Left lung (tissue), 10 donors: ENCODE data around the gene CD207. TPM values are rescaled to one million over a fixed set of nuclear protein-coding genes. Genes with fewer than 3 reads are reported as not detected.

ENCODE experiments used
- ATAC-seq: fragments of 200-7000 bp; cut with Tn5 transposase; one replicate; pipeline ENCODE4 v1.9.1; 2020; ENCODE audit warnings: moderate library complexity
- DNase-seq, 4 donors: peaks; one replicate each; pipeline ENCODE4 v3.0.0-alpha.2; 2013 to 2020
- H3K27ac ChIP-seq, 2 donors: fragments of 200-600 bp; sonication (generic) in 1 of 2; one replicate each; pipeline versions ENCODE4 v1.5.0 to v1.8.0; 2020 to 2021
- H3K27me3 ChIP-seq, 2 donors: fragments of 200-600 bp; sonication (generic) in 1 of 2; one replicate each; pipeline versions ENCODE4 v1.5.0 to v1.8.0; 2020 to 2021
- H3K36me3 ChIP-seq, 2 donors: fragments of 200-600 bp; sonication (generic) in 1 of 2; one replicate each; pipeline versions ENCODE4 v1.5.0 to v1.8.0; 2020 to 2021
- H3K4me1 ChIP-seq, 2 donors: fragments of 200-600 bp; one replicate each; pipeline ENCODE4 v1.8.0; 2021
- H3K4me3 ChIP-seq, 2 donors: fragments of 200-600 bp; sonication (generic) in 1 of 2; one replicate each; pipeline versions ENCODE4 v1.5.0 to v1.8.0; 2020 to 2021; ENCODE audit warnings: mild to moderate bottlenecking in 1 of 2
- H3K9me3 ChIP-seq, 2 donors: fragments of 200-600 bp; sonication (generic) in 1 of 2; one replicate each; pipeline versions ENCODE4 v1.5.0 to v1.8.0; 2020 to 2021
- intact Hi-C, 2 donors: fragments of 100-400 bp; cut with DNase I; formaldehyde crosslinking; loops; one replicate each; pipeline versions ENCODE4 v1.11.2 to v1.14.2; 2022
- polyA plus RNA-seq, 6 donors: library from polyadenylated mRNA; unstranded; fragments of 120-200 nt; gene quantifications; one replicate each; pipeline ENCODE4 v1.2.1, GENCODE V29; 2013; ENCODE audit not compliant: insufficient read length in 6 of 6
- total RNA-seq, 2 donors: library from RNA; stranded (reverse); fragmentation: NEBNext Ultra II Directional; extraction: Animal tissue kit (Norgen Biotek cat#: 25700); gene quantifications; one replicate each; pipeline ENCODE4 v1.2.1, GENCODE V29; 2021
- TF ChIP-seq, protein P1 (sequence below), 2 donors: fragments of 200-600 bp; sonication (generic) in 1 of 2; IDR thresholded peaks; one replicate each; pipeline versions ENCODE4 v1.5.0 to v1.8.0; 2021; ENCODE audit warnings: antibody characterized with exemption in 2 of 2
- donor health status: DM: no; HTN: yes; CAD: no.
- donor health status: DM: no; HTN: no; CAD: no.

The CD207 gene
- total and polyA plus RNA-seq, 8 donors = 0.07 to 0.73 (median 0.15) TPM; not detected in 4

GRCh38 chr2:70796262-70796661 lies 39.4 kb downstream of the CD207 start:
- peaks cover 0 to 9% of the 10 kb centered on the region in 2 donors for H3K4me1 ChIP-seq
- DNase-seq (no peak), ATAC-seq (no peak)
- H3K27me3 ChIP-seq = peaks cover 7 to 9% of the 10 kb centered on the region in 2 donors
- TF ChIP-seq, protein P1, sequence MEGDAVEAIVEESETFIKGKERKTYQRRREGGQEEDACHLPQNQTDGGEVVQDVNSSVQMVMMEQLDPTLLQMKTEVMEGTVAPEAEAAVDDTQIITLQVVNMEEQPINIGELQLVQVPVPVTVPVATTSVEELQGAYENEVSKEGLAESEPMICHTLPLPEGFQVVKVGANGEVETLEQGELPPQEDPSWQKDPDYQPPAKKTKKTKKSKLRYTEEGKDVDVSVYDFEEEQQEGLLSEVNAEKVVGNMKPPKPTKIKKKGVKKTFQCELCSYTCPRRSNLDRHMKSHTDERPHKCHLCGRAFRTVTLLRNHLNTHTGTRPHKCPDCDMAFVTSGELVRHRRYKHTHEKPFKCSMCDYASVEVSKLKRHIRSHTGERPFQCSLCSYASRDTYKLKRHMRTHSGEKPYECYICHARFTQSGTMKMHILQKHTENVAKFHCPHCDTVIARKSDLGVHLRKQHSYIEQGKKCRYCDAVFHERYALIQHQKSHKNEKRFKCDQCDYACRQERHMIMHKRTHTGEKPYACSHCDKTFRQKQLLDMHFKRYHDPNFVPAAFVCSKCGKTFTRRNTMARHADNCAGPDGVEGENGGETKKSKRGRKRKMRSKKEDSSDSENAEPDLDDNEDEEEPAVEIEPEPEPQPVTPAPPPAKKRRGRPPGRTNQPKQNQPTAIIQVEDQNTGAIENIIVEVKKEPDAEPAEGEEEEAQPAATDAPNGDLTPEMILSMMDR (IDR thresholded peaks at IDR 0.05) = no peak
- H3K36me3 ChIP-seq = no peaks in the 10 kb centered on the region
- H3K4me3 ChIP-seq = no peak overlapping the region
- H3K27ac ChIP-seq = no peak overlapping the region
- H3K9me3 ChIP-seq = peaks cover 0 to 10% of the 10 kb centered on the region in 2 donors
- intact Hi-C loops = loop anchor here in 1 of 2 donors (10.0 kb wide), 1 partner anchor 149 kb away; no protein-coding TSS in a partner anchor

DNA sequence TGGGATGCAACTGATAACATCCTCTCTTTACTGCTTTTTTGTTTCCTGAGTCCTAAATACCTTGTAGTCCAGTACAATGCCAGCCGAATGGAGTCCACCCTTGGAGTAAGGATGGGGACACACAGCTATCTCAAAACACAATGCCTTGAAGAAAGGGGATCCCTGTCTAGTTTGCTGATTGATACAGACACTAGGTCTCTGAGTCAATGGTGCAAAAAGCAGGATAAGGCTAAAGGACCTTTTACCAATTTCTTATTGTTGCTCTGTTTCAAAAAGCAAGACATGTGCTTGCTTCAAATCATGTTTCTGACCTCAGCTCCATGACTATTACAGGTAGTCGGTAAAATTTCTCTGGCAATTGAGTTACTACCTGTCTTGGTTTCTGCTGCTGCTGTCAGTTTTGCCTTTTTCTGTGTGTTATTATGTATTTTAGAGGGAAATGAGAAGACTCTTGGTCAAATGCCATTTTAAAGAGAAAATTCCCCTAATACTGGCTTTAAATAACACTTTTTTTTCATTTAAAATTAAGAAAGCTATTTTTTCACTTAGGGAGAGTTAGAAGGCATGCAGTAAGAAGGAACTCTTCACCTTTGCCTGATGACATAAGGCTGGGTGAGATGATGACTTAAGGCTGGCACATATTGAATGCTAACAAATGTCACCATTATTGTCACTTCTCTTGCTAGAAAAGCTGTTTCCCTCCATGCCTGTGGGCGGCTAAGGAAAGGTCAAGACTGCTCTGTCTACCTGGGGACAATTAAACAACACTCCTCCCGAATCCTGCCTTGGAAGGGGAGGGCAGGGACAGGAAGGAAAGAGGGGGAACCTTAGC lies 40.2 kb downstream of the CD207 start:
- peaks cover 0 to 12% of the 10 kb centered on the region in 2 donors for H3K4me1 ChIP-seq
- no peaks in the 10 kb centered on the region for H3K36me3 ChIP-seq
- no peak for ATAC-seq

GRCh38 chr2:70793450-70793849 lies 42.2 kb downstream of the CD207 start:
- TF ChIP-seq, protein P1 (IDR thresholded peaks at IDR 0.05) = no peak
- Histone ChIP-seq H3K36me3 (no peaks in the 10 kb centered on the region), H3K4me3 (no peak overlapping the region), H3K27me3 (peaks cover 31 to 37% of the 10 kb centered on the region in 2 donors), H3K9me3 (no peaks in the 10 kb centered on the region), H3K4me1 (peaks cover 0 to 23% of the 10 kb centered on the region in 2 donors), H3K27ac (no peak overlapping the region)
- ATAC-seq (no peak), DNase-seq (no peak)
- intact Hi-C loops = loop anchor here in 1 of 2 donors (10.0 kb wide), 1 partner anchor 151 kb away; no protein-coding TSS in a partner anchor

More for the DNA sequence above, 40.2 kb downstream of the CD207 start:
- Histone ChIP-seq H3K27me3 (peaks cover 15 to 17% of the 10 kb centered on the region in 2 donors), H3K4me3 (no peak overlapping the region), H3K27ac (no peak overlapping the region), H3K9me3 (peaks cover 0 to 10% of the 10 kb centered on the region in 2 donors)
- DNase-seq = no peak
- TF ChIP-seq, protein P1 (IDR thresholded peaks at IDR 0.05) = no peak
- intact Hi-C loops = loop anchor here in 1 of 2 donors (10.0 kb wide), 1 partner anchor 149 kb away; no protein-coding TSS in a partner anchor

GRCh38 chr2:70790136-70790828 lies 45.3 kb downstream of the CD207 start, which contains the start of gene FIGLA:
TSS of gene FIGLA (minus strand) at chr2:70790643. CDS start at chr2:70790638, 5 bp downstream.
- H3K4me3 ChIP-seq = no peak within 1 kb of the TSS
- DNase-seq (peak in 1 of 4 donors; percentile 79), ATAC-seq (peak; percentile 31)
- H3K27me3 ChIP-seq = peaks cover 47 to 68% of the 10 kb centered on the region in 2 donors
- peaks cover 0 to 23% of the 10 kb centered on the region in 2 donors for H3K4me1 ChIP-seq
- H3K27ac ChIP-seq = no peak within 1 kb of the TSS
- TF ChIP-seq, protein P1 (IDR thresholded peaks at IDR 0.05) = no peak
- no peaks in the 10 kb centered on the region for H3K36me3 ChIP-seq
- no peaks in the 10 kb centered on the region for H3K9me3 ChIP-seq
- intact Hi-C loops = loop anchor here in 1 of 2 donors (10.0 kb wide), 1 partner anchor 155 kb away; no protein-coding TSS in a partner anchor
